Left renal cortex interstitium (tissue), 4 donors: ENCODE data around the gene SHROOM4. TPM values are rescaled to one million over a fixed set of nuclear protein-coding genes. Genes with fewer than 3 reads are reported as not detected.
A peak's percentile ranks its signal among the peaks of the same experiment; 100 is the strongest.

Source experiments
- DNase-seq, 4 donors: peaks; one replicate each; pipeline ENCODE4 v3.0.0-alpha.2; 2013; ENCODE audit warnings: low read depth in 4 of 4, low spot score in 2 of 4, missing footprints in 1 of 4
- polyA plus RNA-seq, 4 donors: library from polyadenylated mRNA; unstranded; fragments of 120-200 nt; gene quantifications; one replicate each; pipeline ENCODE4 v1.2.1, GENCODE V29; 2013; ENCODE audit not compliant: insufficient read length in 4 of 4

Gene SHROOM4
- polyA plus RNA-seq, 4 donors: 13.9 to 22.1 (median 17.1) TPM

DNA sequence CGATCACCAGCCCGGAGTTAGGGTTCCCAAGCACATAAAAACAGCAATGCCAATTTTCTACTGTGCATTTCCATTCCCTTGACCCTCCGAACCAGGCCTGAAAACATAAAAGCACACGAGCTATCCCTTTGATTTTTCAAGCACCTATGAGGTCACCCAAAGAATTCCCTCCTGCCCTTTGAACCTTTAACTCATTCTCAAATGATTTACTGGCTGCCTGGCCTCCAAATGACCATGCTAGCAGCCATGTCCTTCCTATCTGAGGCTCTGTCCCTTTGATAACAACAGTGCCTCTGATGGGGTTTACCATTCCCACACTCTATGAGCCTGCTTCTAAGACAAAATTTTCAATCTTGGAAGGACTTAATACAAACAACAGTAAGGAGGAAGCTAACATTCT, 15.2 kb downstream of the SHROOM4 start:
- DNase-seq: no peak

DNA sequence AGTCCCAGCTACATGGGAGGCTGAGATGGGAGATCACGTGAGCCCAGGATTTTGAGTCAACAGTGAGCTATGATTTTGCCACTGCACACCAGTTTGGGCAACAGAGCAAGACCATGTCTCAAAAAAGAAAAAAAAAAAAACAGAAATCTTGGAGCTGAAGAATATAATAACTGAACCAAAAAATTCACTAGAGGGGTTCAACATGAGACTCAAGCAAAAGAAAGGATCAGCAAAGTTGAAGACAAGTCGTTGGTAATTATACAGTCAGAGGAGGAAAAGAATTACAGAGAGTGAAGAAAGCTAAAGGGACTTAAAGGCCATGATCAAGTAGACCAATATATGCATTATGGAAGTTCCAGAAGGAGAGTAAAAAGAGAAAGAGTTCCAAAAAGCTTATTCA, 26.9 kb downstream of the SHROOM4 start:
- no peak for DNase-seq

DNA sequence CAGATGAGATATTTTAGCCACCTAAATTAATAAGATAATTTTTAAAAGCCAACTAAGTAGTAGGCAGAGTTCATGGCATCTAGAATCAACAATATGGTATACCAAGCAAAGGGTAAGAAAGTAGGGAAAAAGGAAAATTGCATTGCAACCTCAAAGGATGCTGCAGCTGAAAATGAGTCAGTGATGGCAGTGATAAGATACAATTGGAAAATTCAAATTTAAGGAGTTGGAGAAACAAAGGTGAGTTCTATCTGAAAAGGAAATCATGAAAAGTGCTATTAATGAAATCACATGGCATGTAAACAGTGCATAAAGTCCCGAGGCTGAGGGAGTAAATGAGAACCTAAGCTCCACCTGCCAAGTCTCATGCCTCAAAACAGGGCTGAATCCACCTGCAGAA, 33.9 kb downstream of the SHROOM4 start:
- no peak for DNase-seq

DNA sequence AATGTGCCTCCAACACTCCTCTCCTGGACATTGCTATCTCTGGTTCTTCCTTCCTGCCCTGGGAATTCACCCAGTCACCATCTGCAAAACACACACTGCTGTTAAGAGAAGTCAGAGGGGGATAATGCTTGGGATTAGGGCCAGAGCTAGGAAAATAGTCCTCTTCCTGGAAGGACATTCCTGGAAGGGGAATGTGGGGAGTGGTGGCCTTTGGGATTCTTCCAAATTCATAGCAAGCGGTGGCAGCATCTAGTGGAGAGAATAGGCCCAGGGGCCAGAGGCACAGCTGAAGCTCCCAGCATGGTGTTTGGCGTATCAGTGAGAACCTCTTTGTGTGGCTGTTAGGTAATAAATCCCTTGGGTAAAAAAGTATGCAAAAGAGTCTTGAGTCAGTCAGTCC, 34.3 kb downstream of the SHROOM4 start:
- DNase-seq: no peak

DNA sequence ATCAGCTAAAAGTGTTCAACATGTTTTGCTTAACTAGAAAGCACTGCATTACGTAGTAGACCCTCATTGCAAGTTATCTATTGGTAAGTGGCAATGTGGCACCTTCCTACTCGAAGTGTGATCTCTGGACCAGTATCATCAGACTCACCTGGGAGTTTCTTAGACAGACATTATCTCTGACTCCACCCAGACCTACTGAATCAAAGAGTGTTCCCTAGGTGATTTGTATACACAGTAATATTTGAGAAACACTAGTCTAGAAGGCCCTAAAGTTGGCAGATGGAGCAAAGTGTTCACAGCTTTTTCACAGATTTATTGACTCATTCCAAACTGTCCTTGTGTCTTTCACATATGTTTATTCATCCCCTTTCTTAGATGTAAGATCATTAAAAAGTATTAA, 35.7 kb downstream of the SHROOM4 start:
- DNase-seq: no peak

DNA sequence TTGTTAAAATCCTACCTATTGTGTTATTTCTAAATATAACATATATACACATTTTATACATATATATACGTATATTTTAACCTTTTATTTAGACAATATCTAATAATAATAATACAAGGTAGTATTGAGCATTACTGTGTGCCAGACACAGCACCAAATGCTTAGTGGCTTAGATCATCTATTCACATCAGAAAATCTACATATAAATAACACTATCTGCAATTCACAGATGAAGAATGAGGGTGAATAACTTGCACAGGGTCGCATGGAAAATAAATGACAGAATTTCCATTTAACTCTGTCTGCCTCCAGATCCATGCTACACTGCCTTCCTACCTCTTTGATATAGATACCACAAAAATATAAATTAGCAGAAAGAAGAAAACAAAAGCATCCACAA, 37.7 kb downstream of the SHROOM4 start:
- no peak for DNase-seq

DNA sequence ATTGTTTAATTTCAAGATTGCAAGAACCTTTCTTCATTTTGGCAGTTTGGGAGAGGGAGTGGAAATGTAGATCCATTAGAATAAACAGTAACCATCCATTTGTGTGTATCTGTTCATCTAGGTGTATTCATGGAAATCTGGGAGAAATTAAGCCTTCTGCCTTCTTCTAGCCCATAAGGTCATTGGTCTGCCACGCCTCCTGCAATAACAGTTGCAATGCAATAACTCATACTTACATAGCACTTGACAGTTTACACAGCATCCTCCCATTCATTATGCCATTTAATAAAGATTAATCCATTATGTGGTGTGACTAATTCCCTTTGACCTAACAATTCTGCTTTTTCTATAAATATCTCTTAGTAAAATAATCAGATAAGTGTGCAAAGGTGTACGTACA, 42.6 kb downstream of the SHROOM4 start:
- no peak for DNase-seq

DNA sequence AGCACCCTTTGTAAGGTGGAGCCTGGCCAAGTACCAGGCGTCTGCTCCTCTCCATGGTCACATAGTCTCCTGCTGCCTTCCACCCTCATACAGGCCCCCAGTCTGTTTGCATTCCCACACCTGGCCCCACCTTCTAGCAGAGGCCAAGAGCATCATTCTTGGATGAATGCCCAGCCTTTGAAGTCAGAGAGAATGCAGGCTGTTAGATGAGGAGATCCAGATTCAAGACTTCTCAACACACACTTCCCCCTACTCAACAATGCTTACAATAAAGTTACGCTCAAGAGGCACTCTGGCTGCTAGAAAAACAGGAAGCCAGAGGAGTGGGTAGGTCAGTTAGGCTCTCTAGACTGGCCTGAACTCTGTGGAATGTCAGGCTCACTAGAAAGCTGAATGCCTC, 43.3 kb downstream of the SHROOM4 start:
- DNase-seq: peak in 1 of 4 donors; percentile 7

DNA sequence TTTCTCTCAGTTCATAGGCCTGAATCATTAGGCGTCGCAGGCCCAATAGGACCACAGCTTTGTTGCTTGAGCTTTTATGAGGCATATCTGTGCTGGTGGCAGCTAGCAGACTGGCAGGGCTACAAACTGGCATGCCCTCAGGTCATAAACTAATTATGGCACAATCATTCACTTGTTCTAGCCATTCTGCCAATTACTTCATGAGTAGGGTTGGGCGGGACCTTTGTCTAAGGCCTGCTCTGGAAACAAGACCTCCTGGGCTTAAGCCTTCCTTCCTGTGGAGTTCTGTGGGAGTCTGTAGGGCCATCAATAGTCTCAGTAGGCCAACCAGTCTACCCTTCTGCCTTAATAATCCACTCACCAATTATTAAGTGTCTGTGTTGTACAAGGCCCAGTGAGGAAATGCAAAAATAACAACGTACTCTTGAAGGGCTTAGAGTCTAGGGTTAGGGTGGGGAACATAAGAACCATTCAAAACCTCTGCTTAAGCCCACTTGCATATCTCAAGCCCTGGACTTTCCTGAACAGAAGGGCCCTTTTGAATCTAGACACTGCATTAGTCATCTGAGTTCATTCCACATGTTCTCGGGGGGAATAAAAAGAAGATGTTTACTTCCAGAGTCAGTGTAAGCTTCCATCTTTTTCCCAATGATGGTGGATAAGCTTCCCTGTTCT, 44.5 kb downstream of the SHROOM4 start:
- DNase-seq: no peak

DNA sequence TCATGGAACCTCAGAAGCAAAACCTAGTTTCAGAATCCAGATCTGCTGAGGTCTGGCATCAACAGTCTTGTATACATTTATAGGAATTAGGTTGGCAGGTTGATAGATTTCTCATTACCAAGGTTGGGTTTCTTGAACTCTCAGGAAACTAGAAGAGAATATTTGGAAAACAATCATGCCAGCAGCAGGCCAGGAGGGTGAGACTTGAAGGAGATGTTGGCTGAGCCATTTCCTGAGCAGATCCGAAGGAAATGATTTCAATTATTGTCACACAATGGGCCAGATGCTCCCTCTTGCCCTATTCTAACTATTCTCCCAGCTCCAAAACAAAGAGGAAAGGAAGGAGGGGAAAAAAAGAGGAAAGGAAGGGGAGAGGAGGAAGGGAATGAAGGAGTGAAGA, 45.2 kb downstream of the SHROOM4 start:
- DNase-seq: no peak

DNA sequence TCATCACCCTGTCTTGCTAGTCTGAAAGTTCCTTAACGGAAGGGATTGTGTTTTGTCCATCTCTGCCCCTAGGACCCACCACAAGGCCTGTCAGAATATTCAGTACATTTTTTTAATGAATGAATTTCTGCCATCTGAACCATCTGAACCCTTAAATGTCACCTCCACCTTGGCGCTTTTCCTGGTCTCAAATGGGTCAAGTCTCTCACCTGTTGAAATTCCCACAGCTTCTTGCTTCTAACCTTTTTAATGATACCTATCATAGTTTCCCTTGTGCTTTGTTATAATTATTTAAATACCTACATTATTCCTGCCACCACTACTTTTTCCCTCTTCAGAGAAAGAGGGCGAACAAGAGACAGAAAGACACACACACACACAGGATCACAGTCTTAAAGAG, 48.0 kb downstream of the SHROOM4 start:
- DNase-seq: no peak

DNA sequence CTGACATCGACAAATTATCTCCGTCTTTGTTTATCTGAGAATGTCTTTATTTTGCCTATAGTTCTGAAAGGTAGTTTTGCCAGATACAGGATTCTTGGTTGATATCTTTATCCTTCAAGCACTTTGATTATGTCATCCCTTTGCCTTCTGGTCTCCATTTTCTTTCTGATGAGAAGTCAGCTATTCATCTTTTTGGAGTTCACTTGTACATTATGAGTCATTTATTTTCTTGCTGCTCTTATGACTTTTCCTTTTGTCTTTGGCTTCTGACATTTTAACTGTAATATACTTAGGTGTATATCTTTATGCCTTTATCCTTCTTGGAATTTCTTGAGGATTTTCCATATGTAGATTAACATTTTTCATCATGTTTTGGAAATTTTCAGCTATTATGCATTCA, 51.4 kb downstream of the SHROOM4 start:
- no peak for DNase-seq

DNA sequence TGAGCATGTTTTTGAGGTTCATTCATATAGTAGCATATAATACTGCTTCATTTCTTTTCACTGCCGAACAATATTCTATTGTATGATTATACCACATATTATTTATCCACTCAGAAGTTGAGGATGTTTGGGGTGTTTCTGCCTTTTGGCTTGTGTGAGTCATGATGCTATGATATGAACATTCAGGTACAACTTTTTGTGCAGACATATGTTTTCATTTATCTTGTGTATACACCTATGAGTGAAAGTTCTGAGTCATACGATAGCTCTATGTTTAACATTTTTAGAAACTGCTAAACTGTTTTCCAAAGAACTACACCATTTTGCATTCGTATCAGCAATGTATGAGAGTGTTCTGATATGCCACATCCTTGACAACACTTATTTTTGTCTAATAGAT, 57.7 kb downstream of the SHROOM4 start:
- no peak for DNase-seq

DNA sequence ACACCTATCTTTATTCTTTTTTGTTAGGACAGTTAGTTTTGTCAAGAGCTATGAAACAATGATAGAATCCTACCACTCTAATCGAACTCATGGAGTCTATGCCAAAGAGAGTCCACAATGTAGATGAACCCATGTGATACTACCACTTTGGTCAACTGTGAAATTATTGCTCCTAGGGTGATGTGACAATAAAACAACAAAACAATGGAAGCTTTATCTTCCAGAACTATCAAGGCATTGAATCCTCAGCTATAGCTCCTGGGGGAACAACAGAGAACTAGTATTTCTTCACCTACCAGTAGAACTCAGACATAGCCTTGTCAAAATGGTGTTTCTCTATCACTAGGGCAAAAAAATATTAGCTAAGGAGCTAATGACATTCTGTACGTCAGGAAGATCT, 62.9 kb downstream of the SHROOM4 start:
- DNase-seq: no peak

DNA sequence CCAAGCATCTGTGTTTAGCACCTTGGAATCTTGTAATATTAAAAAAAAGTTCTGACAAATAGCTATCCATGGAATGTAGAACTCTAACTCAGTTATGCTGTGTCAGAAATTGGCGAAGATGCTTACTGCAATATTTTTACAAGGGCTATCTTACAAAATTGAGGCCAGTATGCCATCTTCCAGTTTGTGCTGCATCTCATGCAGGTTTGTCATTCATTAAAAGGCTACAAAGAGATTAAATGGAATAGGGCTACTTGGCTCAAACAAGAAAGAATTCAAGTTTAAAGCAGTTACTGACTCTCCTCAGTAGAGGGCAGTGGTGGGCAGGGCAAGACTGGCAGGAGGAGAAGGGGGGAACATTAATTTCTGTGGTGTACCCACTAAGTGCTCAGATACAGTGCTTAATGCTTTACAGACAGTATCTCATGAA, 66.5 kb downstream of the SHROOM4 start:
- no peak for DNase-seq

DNA sequence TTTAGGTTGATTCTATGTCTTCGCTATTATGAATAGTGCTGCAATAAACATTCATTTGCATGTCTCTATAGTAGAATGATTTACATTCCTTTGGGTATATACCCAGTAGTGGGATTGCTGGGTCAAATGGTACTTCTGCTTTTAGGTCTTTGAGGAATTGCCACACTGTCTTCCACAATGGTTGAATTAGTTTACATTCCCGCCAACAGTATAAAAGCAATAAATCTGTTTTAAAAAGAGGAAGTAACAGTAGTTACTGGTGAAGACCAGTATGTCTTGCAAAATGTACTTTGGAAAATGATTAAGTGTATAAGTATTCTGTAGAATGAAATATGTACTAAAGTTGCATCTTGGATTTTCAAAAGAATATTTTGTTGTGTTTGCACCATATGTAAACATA, 77.3 kb downstream of the SHROOM4 start:
- no peak for DNase-seq

DNA sequence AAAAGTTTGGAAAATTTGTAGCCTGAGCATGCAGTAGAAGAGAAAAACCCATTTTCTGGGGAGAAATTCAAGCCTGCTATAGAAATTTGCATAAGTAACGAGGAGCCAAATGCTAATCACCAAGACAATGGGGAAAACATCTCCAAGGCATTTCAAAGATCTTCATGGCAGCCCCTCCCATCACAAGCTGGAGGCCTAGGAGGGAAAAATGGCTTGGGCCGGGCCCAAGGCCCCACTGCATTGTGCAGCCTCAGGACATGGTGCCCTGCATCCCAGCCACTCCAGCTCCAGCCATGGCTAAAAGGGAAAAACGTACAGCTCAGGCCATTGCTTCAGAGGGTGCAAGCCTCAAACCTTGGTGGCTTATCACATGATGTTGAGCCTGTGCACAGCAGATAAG, 87.7 kb downstream of the SHROOM4 start:
- no peak for DNase-seq

DNA sequence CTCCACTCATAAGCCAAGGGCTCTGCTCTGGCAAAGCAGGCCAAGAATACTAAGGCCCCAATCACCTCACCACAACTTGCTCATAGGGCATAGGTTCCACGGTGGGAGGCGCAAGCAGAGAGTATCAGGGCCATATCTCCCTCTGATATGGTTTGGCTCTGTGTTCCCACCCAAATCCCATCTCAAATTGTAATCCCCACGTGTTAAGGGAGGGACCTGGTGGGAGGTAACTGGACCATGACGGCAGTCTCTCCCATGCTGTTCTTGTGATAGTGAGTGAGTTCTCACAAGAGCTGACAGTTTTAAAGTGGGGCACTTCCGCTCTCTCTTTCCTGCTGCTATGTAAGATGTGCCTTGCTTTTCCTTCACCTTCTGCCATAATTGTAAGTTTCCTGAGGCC, 88.7 kb downstream of the SHROOM4 start:
- DNase-seq: no peak

DNA sequence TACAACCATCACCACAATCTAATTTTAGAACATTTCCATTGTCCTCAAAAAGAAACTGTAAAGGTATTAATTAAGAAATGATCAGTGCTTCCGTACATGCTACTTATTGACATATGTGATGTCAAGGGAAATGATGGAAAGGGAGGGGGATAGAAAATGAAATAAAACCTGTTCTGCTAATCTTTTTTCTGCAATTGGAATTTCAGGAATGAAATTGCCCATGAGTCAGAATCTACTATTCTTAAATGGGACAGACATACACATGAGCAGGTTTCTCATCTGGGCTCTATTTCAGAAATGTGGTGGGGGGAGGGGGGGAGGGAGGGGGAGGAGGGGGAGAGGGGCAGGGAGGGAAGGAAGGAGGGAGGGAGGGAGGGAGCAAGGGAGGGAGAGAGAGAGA, 91.0 kb downstream of the SHROOM4 start:
- no peak for DNase-seq

DNA sequence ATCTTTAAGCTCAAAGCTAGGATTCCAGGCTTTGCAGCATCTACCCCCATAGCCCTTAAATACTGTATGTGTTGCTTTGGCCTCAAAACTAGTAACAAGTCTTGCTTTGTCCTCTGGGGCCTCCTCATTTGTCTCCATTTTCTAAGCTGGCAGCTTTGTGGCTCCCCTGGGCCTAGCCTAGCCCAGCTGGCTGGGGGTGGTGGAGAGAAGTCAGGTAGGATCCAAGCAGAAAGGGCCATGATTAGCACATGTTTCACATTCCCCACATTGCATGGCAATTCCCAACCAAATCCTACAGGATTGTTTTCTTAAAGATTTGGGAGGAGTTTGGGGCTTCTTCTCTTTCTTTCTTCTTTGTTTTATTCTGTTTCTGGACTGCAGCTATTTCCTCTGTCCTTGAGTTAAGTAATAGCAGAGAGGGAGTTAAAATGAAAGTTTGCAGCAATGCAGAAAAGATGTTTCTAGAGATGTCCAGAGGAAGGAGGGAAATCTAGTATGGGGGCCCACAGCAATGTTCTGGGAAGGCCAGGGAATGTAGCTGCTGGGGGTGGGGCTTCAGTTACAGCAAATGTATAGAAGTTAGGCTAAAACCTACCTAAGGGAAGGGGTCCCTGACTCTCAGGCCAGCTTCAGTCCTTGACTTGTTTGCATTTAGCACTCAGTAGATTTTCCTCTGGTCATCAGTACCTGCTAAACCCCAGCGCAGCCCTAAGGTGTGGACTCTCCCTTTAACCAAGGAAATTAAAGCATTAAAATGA, 92.1 kb downstream of the SHROOM4 start:
- DNase-seq: no peak

DNA sequence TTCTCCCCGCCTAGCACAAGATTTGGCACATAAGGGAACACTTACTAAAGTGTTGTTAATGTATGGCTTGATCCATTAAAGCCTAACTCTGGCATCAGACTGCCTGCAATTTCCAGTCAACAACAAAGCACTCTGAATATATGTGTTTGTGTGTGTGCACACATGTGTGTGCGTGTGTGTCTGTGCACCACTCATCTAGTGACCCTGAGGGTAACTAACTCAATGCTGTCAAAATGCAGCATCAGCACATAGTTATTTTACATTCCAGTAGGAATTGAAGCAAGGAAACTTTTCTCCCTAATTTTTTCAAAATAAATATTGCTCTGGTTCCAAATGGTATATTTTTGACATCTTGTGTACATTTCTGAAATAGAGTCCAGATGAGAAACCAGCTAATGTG, 94.4 kb downstream of the SHROOM4 start:
- DNase-seq: no peak

DNA sequence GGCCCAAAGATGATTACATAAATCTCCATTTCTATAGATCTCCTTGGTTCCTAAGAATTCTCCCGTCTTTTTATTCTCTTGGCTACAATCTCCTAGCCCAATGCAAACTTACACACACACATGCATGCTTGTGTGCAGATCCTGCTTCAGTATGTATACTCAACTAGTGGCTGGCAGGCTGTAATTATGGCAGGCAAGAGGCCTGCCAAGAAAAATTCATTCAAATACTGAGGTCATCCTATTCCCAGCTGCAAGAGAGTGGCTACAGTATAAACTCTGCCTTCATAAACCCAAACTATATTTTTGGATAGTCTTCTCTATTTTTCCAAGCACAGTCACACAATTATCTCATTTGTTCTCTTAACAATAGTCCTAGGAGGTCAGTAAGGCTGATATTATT, 95.2 kb downstream of the SHROOM4 start:
- DNase-seq: no peak

DNA sequence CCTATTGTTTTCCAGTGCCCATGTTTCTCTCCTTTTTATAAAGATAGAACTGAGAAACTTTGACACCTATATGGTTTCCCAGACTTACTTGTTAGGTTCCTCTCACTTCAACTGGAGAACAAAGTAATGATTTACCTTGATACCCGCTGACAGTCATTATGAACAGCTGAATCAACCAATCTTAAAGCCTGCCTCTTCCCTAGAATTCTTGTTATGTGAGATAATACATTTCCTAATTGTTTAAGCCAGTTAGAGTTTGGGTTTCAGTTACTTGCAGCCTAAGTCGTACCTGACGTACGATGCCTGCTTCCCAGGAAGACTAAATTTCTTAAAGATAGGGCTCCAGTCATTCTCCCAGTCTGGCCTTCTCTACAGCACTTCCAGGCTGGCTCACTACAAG, 97.3 kb downstream of the SHROOM4 start:
- DNase-seq: no peak
